HCT116 (cell line): ENCODE results near the gene CROCC. TPM values are rescaled to one million over a fixed set of nuclear protein-coding genes. Genes with fewer than 3 reads are reported as not detected.

Experiments
- ATAC-seq: fragments of 200-7000 bp; cut with Tn5 transposase; 2 replicates; pipeline ENCODE4 v1.9.1; 2020; ENCODE audit warnings: mild to moderate bottlenecking, moderate library complexity
- BruUV-seq: library from RNA; stranded (reverse); fragments of 400-500 nt; replicated peaks from 2 replicates; lab custom pipeline; 2021; lab: Mats Ljungman, UMichigan
- CTCF ChIA-PET: fragments of 300-600 bp; sonication (Branson Sonifier 250); formaldehyde crosslinking; loops from one replicate; lab custom pipeline; 2021; ENCODE audit warnings: antibody characterized with exemption; lab: Charles Lee
- POLR2A ChIA-PET: fragments of 300-600, 350-600 bp; sonication (Branson Sonifier 250); formaldehyde crosslinking; loops from one replicate; lab custom pipeline; 2021; ENCODE audit warnings: antibody characterized with exemption; lab: Charles Lee
- RAD21 ChIA-PET, 2 experiments: fragments of 300-600 bp; sonication (Branson Sonifier 250); formaldehyde crosslinking; loops; one replicate each; lab custom pipeline; 2023; ENCODE audit warnings: low total read pairs in 2 of 2; ENCODE audit not compliant: uncharacterized antibody in 2 of 2, unreplicated experiment in 2 of 2, low non-redundant PET in 1 of 2; lab: Charles Lee
- DNase-seq: peaks from one replicate; pipeline ENCODE4 v3.0.0-alpha.2; 2010; ENCODE audit warnings: low read depth, low spot score
- H2AFZ ChIP-seq: fragments of 200-600 bp; shearing (Covaris generic), sonication (generic); 2 replicates; pipeline ENCODE4 v1.6.1; 2017; ENCODE audit warnings: low read depth, mixed run types, mixed read lengths, antibody characterized with exemption, low read length; ENCODE audit not compliant: poor library complexity, severe bottlenecking
- H3K27ac ChIP-seq: 2 replicates; pipeline ENCODE4 v1.5.1; 2012; ENCODE audit warnings: low read depth, low read length
- H3K27me3 ChIP-seq: fragments of 200-600 bp; sonication (generic); 2 replicates; pipeline ENCODE4 v1.6.1; 2016; ENCODE audit warnings: mixed run types, low read length, mixed read lengths; ENCODE audit not compliant: insufficient read depth
- H3K36me3 ChIP-seq, 2 experiments: fragments of 200-500 bp in 1 of 2; fragments of 200-600 bp in 1 of 2; sonication (Bioruptor generic) in 1 of 2; sonication (generic) in 1 of 2; 2 replicates each; pipeline versions ENCODE4 v1.5.1 to v1.6.1; 2014 to 2016; ENCODE audit warnings: low read length in 2 of 2, inconsistent platforms in 1 of 2, mixed read lengths in 1 of 2, mixed run types in 1 of 2; ENCODE audit not compliant: insufficient read depth in 2 of 2, control insufficient read depth in 1 of 2
- H3K4me1 ChIP-seq, 2 experiments: fragments of 200-600 bp in 1 of 2; sonication (generic) in 1 of 2; 2 replicates each; pipeline versions ENCODE4 v1.5.1 to v1.6.1; 2012 to 2017; ENCODE audit warnings: low read length in 2 of 2, inconsistent platforms in 1 of 2, mild to moderate bottlenecking in 1 of 2, mixed read lengths in 1 of 2, mixed run types in 1 of 2, moderate library complexity in 1 of 2; ENCODE audit not compliant: insufficient read depth in 2 of 2, control insufficient read depth in 1 of 2
- H3K4me2 ChIP-seq: fragments of 200-600 bp; sonication (generic); 2 replicates; pipeline ENCODE4 v1.6.1; 2017; ENCODE audit warnings: mixed run types, low read length, mixed read lengths
- H3K4me3 ChIP-seq, 2 experiments: fragments of 200-600 bp in 1 of 2; sonication (generic) in 1 of 2; replicated peaks in 1 of 2; 2 replicates each; pipeline ENCODE4 v1.5.1; 2011 to 2016; ENCODE audit warnings: low read length in 2 of 2, control low read depth in 1 of 2, low read depth in 1 of 2, mild to moderate bottlenecking in 1 of 2, mixed read lengths in 1 of 2, mixed run types in 1 of 2
- H3K79me2 ChIP-seq: fragments of 200-600 bp; sonication (generic); 2 replicates; pipeline ENCODE4 v1.6.1; 2017; ENCODE audit warnings: mild to moderate bottlenecking, mixed run types, low read length, moderate library complexity, mixed read lengths; ENCODE audit not compliant: insufficient read depth
- H3K9ac ChIP-seq: fragments of 200-600 bp; sonication (generic); 2 replicates; pipeline ENCODE4 v1.6.1; 2016; ENCODE audit warnings: low read length, mixed read lengths
- H3K9me2 ChIP-seq: fragments of 200-600 bp; sonication (generic), shearing (Covaris generic); 2 replicates; pipeline ENCODE4 v1.6.1; 2017; ENCODE audit warnings: mixed run types, mild to moderate bottlenecking, moderate library complexity; ENCODE audit not compliant: insufficient read depth
- H3K9me3 ChIP-seq, 2 experiments: fragments of 200-500 bp in 1 of 2; fragments of 200-600 bp in 1 of 2; sonication (Bioruptor generic) in 1 of 2; sonication (generic) in 1 of 2; 2 replicates each; pipeline ENCODE4 v1.6.1; 2014 to 2017; ENCODE audit warnings: low read length in 2 of 2, mixed read lengths in 2 of 2, inconsistent platforms in 1 of 2, low read depth in 1 of 2, mild to moderate bottlenecking in 1 of 2, mixed run types in 1 of 2, moderate library complexity in 1 of 2; ENCODE audit not compliant: control insufficient read depth in 1 of 2, insufficient read depth in 1 of 2
- H4K20me1 ChIP-seq: fragments of 200-600 bp; sonication (generic), shearing (Covaris generic); 2 replicates; pipeline ENCODE4 v1.6.1; 2017; ENCODE audit warnings: mixed run types, mild to moderate bottlenecking, moderate library complexity; ENCODE audit not compliant: insufficient read depth
- CBX3 ChIP-seq: IDR thresholded peaks from 2 replicates; pipeline ENCODE4 v1.6.1; 2012; ENCODE audit warnings: low read depth
- CEBPB ChIP-seq: IDR thresholded peaks from 2 replicates; pipeline ENCODE4 v1.6.1; 2012; ENCODE audit warnings: low read depth
- CTCF ChIP-seq, 3 experiments: fragments of 200-600 bp in 1 of 3; sonication (generic) in 1 of 3; IDR thresholded peaks in 2 of 3; conservative IDR thresholded peaks in 1 of 3; 2 replicates each; pipeline ENCODE4 v1.5.1; 2012 to 2017; ENCODE audit warnings: low read depth in 2 of 3, low read length in 2 of 3, antibody characterized with exemption in 1 of 3, borderline replicate concordance in 1 of 3, control low read depth in 1 of 3, mild to moderate bottlenecking in 1 of 3, mixed read lengths in 1 of 3, mixed run types in 1 of 3, moderate library complexity in 1 of 3; ENCODE audit not compliant: insufficient read depth in 1 of 3
- EGR1 ChIP-seq: IDR thresholded peaks from 2 replicates; pipeline ENCODE4 v1.6.1; 2012; ENCODE audit warnings: low read depth
- ELF1 ChIP-seq: IDR thresholded peaks from 2 replicates; pipeline ENCODE4 v1.6.1; 2012; ENCODE audit warnings: low read depth, borderline replicate concordance
- EZH2 ChIP-seq: fragments of 200-600 bp; sonication (generic); IDR thresholded peaks from 2 replicates; pipeline ENCODE4 v1.6.1; 2017; ENCODE audit warnings: antibody characterized with exemption, mixed run types
- EZH2phosphoT487 ChIP-seq: fragments of 200-600 bp; IDR thresholded peaks from 2 replicates; pipeline ENCODE4 v1.6.1; 2018; ENCODE audit warnings: antibody characterized with exemption, borderline replicate concordance
- FOSL1 ChIP-seq: IDR thresholded peaks from 2 replicates; pipeline ENCODE4 v1.6.1; 2012; ENCODE audit warnings: low read depth
- JUND ChIP-seq: IDR thresholded peaks from 2 replicates; pipeline ENCODE4 v1.6.1; 2012
- MAX ChIP-seq: IDR thresholded peaks from 2 replicates; pipeline ENCODE4 v1.6.1; 2012
- POLR2A ChIP-seq: IDR thresholded peaks from 2 replicates; pipeline ENCODE4 v1.7.0; 2011; ENCODE audit warnings: borderline replicate concordance; ENCODE audit not compliant: insufficient read depth, insufficient read length; ENCODE audit errors: extremely low read depth
- REST ChIP-seq: IDR thresholded peaks from 2 replicates; pipeline ENCODE4 v1.6.1; 2012; ENCODE audit warnings: low read depth
- SIN3A ChIP-seq: IDR thresholded peaks from 2 replicates; pipeline ENCODE4 v1.6.1; 2012; ENCODE audit warnings: low read depth
- SP1 ChIP-seq: IDR thresholded peaks from 2 replicates; pipeline ENCODE4 v1.6.1; 2012; ENCODE audit warnings: low read depth
- SRF ChIP-seq: IDR thresholded peaks from 2 replicates; pipeline ENCODE4 v1.6.1; 2012; ENCODE audit warnings: low read depth
- TCF7L2 ChIP-seq: IDR thresholded peaks from 2 replicates; pipeline ENCODE4 v1.7.0; 2011; ENCODE audit warnings: borderline replicate concordance, inconsistent platforms; ENCODE audit not compliant: insufficient read depth, insufficient read length; ENCODE audit errors: extremely low read depth
- YY1 ChIP-seq: IDR thresholded peaks from 2 replicates; pipeline ENCODE4 v1.6.1; 2011; ENCODE audit warnings: low read length, low read depth, moderate library complexity, mild to moderate bottlenecking; ENCODE audit not compliant: insufficient replicate concordance; ENCODE audit errors: extremely low read depth
- ZFX ChIP-seq: fragments of 450-650 bp; IDR thresholded peaks from 2 replicates; pipeline ENCODE4 v1.6.1; 2017
- ZNF274 ChIP-seq: fragments of 200-500 bp; sonication (Bioruptor generic); IDR thresholded peaks from 2 replicates; pipeline ENCODE4 v1.6.1; 2014; ENCODE audit warnings: mild to moderate bottlenecking, low read depth, low read length, inconsistent platforms
- intact Hi-C: fragments of 100-400 bp; cut with micrococcal nuclease; formaldehyde crosslinking; loops from 2 replicates; pipeline ENCODE4 v1.10.0; 2022
- total RNA-seq: library from RNA; stranded (reverse); gene quantifications from one replicate; pipeline ENCODE4 v1.2.1, GENCODE V29; 2021; ENCODE audit not compliant: unreplicated experiment

The CROCC gene
- total RNA-seq, 1 experiment from 2014 or later, result 30.1 TPM

- ChIA-PET CTCF (interaction anchor here (0.6 to 1.3 kb wide), 3 partner anchors 13 to 318 kb away, joined by 3 read pairs; no protein-coding TSS in a partner anchor), RAD21 (no interaction called here), POLR2A (no interaction called here)
- TF ChIP-seq MAX (no peak), SP1 (no peak), REST (no peak), CTCF (IDR thresholded peaks at IDR 0.05 in 2 of 3, conservative IDR thresholded peaks at IDR 0.05 in 1 of 3; ENCODE audit: borderline replicate concordance in 1 of 3, insufficient read depth in 1 of 3, low read depth in 2 of 3, low read length in 2 of 3) (no peak), ZFX (no peak), SRF (no peak), EGR1 (no peak), EZH2phosphoT487 (no peak), CBX3 (no peak), FOSL1 (no peak), SIN3A (no peak), YY1 (no peak), TCF7L2 (no peak), POLR2A (no peak), ZNF274 (no peak), JUND (no peak), EZH2 (no peak), CEBPB (no peak), ELF1 (no peak)
- Histone ChIP-seq H3K27ac (no peak overlapping the region), H3K4me1 (no peaks in the 10 kb centered on the region), H4K20me1 (no peaks in the 10 kb centered on the region), H3K4me2 (no peak overlapping the region), H3K79me2 (no peaks in the 10 kb centered on the region), H3K9me3 (no peaks in the 10 kb centered on the region), H3K36me3 (no peaks in the 10 kb centered on the region), H3K4me3 (no peak overlapping the region), H3K9ac (no peak overlapping the region), H2AFZ (no peak overlapping the region), H3K27me3 (no peaks in the 10 kb centered on the region), H3K9me2 (no peaks in the 10 kb centered on the region)
- ATAC-seq, result no peak
- intact Hi-C loops, result no loop called here
- BruUV-seq, result no TSS peak
- DNase-seq, result no peak
Measured at GRCh38 chr1:16938351-16939321, 16.9 kb downstream of the CROCC start.
